Bronchial epithelial cell (primary cell): ENCODE results near the gene IGLL1. TPM values are rescaled to one million over a fixed set of nuclear protein-coding genes. Genes with fewer than 3 reads are reported as not detected.

Experiments
- DNase-seq: peaks from one replicate; pipeline ENCODE4 v3.0.0-alpha.2; 2010; ENCODE audit warnings: low read depth
- FAIRE-seq: peaks from 2 replicates; lab custom pipeline; 2011; peaks lifted over from hg19 to GRCh38; lab: Jason Lieb, UNC
- H3K27me3 ChIP-seq: 2 replicates; pipeline ENCODE4 v1.5.1; 2011; ENCODE audit warnings: low read length; ENCODE audit not compliant: control insufficient read depth, insufficient read depth
- H3K36me3 ChIP-seq: 2 replicates; pipeline ENCODE4 v1.5.1; 2011; ENCODE audit warnings: low read length; ENCODE audit not compliant: control insufficient read depth, insufficient read depth
- H3K4me3 ChIP-seq: 2 replicates; pipeline ENCODE4 v1.5.1; 2011; ENCODE audit warnings: mild to moderate bottlenecking, low read depth, low read length, control low read depth
- total RNA-seq: library from RNA; depleted of rRNA; stranded (reverse); fragments of >200 nt; gene quantifications from 2 replicates; pipeline ENCODE4 v1.2.1, GENCODE V29; 2014
- TF ChIP-seq, protein P1 (sequence below): IDR thresholded peaks from 2 replicates; pipeline ENCODE4 v1.5.1; 2011; ENCODE audit warnings: mild to moderate bottlenecking, moderate library complexity, low read length, control low read depth, inconsistent platforms; ENCODE audit not compliant: insufficient read depth, severe bottlenecking

Gene IGLL1
- total RNA-seq, 1 donor from 2014 or later, result not detected

- H3K27me3 ChIP-seq, result peaks cover 13% of the 10 kb centered on the region
- no peaks in the 10 kb centered on the region for H3K36me3 ChIP-seq
- FAIRE-seq (no peak), DNase-seq (no peak)
- H3K4me3 ChIP-seq, result no peak overlapping the region
- TF ChIP-seq, protein P1, sequence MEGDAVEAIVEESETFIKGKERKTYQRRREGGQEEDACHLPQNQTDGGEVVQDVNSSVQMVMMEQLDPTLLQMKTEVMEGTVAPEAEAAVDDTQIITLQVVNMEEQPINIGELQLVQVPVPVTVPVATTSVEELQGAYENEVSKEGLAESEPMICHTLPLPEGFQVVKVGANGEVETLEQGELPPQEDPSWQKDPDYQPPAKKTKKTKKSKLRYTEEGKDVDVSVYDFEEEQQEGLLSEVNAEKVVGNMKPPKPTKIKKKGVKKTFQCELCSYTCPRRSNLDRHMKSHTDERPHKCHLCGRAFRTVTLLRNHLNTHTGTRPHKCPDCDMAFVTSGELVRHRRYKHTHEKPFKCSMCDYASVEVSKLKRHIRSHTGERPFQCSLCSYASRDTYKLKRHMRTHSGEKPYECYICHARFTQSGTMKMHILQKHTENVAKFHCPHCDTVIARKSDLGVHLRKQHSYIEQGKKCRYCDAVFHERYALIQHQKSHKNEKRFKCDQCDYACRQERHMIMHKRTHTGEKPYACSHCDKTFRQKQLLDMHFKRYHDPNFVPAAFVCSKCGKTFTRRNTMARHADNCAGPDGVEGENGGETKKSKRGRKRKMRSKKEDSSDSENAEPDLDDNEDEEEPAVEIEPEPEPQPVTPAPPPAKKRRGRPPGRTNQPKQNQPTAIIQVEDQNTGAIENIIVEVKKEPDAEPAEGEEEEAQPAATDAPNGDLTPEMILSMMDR, result no peak
Observed at GRCh38 chr22:23524226-23524625, 55.9 kb downstream of the IGLL1 start.

GRCh38 chr22:23523713-23524112, 56.4 kb downstream of the IGLL1 start:
- Histone ChIP-seq H3K4me3 (no peak overlapping the region), H3K27me3 (peaks cover 13% of the 10 kb centered on the region), H3K36me3 (no peaks in the 10 kb centered on the region)
- FAIRE-seq (no peak), DNase-seq (no peak)
- TF ChIP-seq, protein P1, result no peak

Other genes with a start within 250 kb of the IGLL1 start
- gene DRICH1, start 52.0 kb upstream of the IGLL1 start, total RNA-seq, result 0.38 TPM in 1 of 2 replicates, not detected in the other
- gene RGL4, start 110.7 kb upstream of the IGLL1 start, total RNA-seq, result not detected in 2 replicates
- 1.3 TPM in 2 replicates for gene ZNF70, start 170.8 kb upstream of the IGLL1 start, total RNA-seq
- not detected in 2 replicates for gene VPREB3, start 174.1 kb upstream of the IGLL1 start, total RNA-seq
- gene C22orf15, start 182.7 kb upstream of the IGLL1 start, total RNA-seq, result not detected in 2 replicates
- gene CHCHD10, start 187.7 kb upstream of the IGLL1 start, total RNA-seq, result 4.5 and 11.5 TPM in 2 replicates
- gene MMP11, start 192.6 kb upstream of the IGLL1 start, total RNA-seq, result 0.38 and 0.53 TPM in 2 replicates
- gene SMARCB1, start 206.7 kb upstream of the IGLL1 start, total RNA-seq, result 19.5 and 21.5 TPM in 2 replicates